NCI-H1092 (cell line): ENCODE data around the gene CHD9.

Source experiments
- DNase-seq: peaks from one replicate; lab custom pipeline; 2025; lab: John Stamatoyannopoulos, UW

The CHD9 gene

DNA sequence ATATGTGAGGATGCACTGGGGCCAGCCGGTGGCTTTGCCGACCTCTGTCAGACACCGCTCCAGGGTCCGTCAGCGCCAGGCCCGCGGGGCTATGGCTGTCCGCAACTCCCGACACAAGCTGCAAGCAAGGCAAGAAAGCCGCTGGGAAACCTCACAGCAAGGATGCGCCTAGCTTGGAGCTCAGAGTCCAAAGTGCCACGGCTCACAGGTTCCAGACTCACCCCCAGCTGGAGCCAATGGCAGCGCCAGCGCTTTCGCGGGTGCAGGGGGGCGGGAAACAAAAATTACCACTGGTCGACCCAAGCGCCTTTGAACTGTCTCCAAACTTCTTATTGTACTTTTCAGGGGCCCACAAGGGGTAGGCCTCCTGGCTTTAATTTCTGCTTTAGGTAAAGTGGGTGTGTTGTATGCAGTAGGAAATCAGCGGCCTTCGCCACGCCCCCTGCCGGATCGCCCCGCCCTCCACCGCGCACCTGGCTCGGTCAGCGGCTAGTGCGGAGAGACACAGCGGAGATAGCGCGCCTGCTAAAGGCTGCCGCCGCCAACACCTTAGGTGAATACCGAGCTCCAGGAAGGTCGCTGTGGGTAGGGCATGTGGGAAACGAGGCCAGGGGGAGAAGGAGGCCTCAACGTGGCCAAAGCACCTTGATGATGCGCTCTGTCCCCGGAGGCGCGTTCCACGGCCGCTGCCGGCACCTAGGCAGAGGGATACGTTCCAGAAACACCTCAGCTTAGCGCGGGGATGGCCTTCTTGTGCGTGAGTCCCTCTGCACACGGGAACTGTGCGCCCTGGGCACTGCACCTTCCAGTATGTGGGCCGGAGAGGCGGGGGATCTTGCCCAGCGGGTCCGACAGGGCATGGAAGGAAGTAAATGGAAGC lies 318.4 kb downstream of the CHD9 start:
- peak; percentile 22 for DNase-seq

- DNase-seq: no peak
Observed at GRCh38 chr16:53374800-53375199, 320.0 kb downstream of the CHD9 start.

- DNase-seq: no peak
Observed at GRCh38 chr16:53378138-53378537, 323.3 kb downstream of the CHD9 start.
